Measurements from ENCODE around the gene ITPA.
A peak's percentile ranks its signal among the peaks of the same experiment; 100 is the strongest.
"Not testable (repeated sequence)": the region's sequence is repeated elsewhere in the genome, so short reads cannot be mapped to it uniquely, and the experiment has no call there.

The ITPA gene

GRCh38 chr20:3173610-3174441, 35.5 kb upstream of the ITPA start:
- DNase-seq (ENCODE audit: low read depth, low spot score) = peak; percentile 86

- DNase-seq (ENCODE audit: low read depth, low spot score) = no peak
These were observed 34.6 kb upstream of the ITPA start for GRCh38 chr20:3174442-3175261.

- no peak for DNase-seq (ENCODE audit: low read depth, low spot score)
These were observed 34.0 kb upstream of the ITPA start for GRCh38 chr20:3175270-3175669.

- DNase-seq (ENCODE audit: low read depth, low spot score) = no peak
These were observed 31.4 kb upstream of the ITPA start for GRCh38 chr20:3177746-3178485.

GRCh38 chr20:3180319-3180718, 29.0 kb upstream of the ITPA start:
- no peak for DNase-seq (ENCODE audit: low read depth, low spot score)

GRCh38 chr20:3181270-3181669, 28.0 kb upstream of the ITPA start:
- DNase-seq (ENCODE audit: low read depth, low spot score) = no peak

GRCh38 chr20:3182429-3182828, 26.9 kb upstream of the ITPA start:
- DNase-seq (ENCODE audit: low read depth, low spot score) = not testable (repeated sequence)

GRCh38 chr20:3183896-3184612, 25.2 kb upstream of the ITPA start:
- no peak for DNase-seq (ENCODE audit: low read depth, low spot score)

GRCh38 chr20:3187861-3188260, 21.4 kb upstream of the ITPA start:
- DNase-seq (ENCODE audit: low read depth, low spot score) = not testable (repeated sequence)

GRCh38 chr20:3188823-3189413, 20.4 kb upstream of the ITPA start:
- no peak for DNase-seq (ENCODE audit: low read depth, low spot score)

GRCh38 chr20:3189561-3190131, 19.7 kb upstream of the ITPA start:
- no peak for DNase-seq (ENCODE audit: low read depth, low spot score)

- DNase-seq (ENCODE audit: low read depth, low spot score) = peak; percentile 13
These were observed 18.6 kb upstream of the ITPA start for GRCh38 chr20:3190681-3191111.

- no peak for DNase-seq (ENCODE audit: low read depth, low spot score)
These were observed 16.9 kb upstream of the ITPA start for GRCh38 chr20:3192226-3193015.

GRCh38 chr20:3193806-3194616, 15.3 kb upstream of the ITPA start:
- no peak for DNase-seq (ENCODE audit: low read depth, low spot score)

GRCh38 chr20:3194617-3195280, 14.5 kb upstream of the ITPA start:
- DNase-seq (ENCODE audit: low read depth, low spot score) = no peak

- DNase-seq (ENCODE audit: low read depth, low spot score) = no peak
These were observed 13.6 kb upstream of the ITPA start for GRCh38 chr20:3195590-3196237.

GRCh38 chr20:3199206-3199605, 10.1 kb upstream of the ITPA start:
- no peak for DNase-seq (ENCODE audit: low read depth, low spot score)

All from ELF-1 (cell line).